ENCODE data around the gene CXCL17. TPM values are rescaled to one million over a fixed set of nuclear protein-coding genes. Genes with fewer than 3 reads are reported as not detected.
A peak's percentile ranks its signal among the peaks of the same experiment; 100 is the strongest.

The CXCL17 gene
- total RNA-seq, 2 experiments from 2014 or later = not detected

- no peak for DNase-seq
- no peaks in the 10 kb centered on the region for H3K36me3 Mint-ChIP-seq (ENCODE audit: low read depth)
- ChIA-PET POLR2A (no interaction called here), CTCF (interaction anchor here (1.6 kb wide), 1 partner anchor 262 kb away, joined by 3 read pairs; the partner anchor contains the start of gene POU2F2)
- H3K27ac Mint-ChIP-seq = no peak overlapping the region
- peaks cover 21% of the 10 kb centered on the region for H3K4me1 Mint-ChIP-seq (ENCODE audit: low read depth)
- ATAC-seq = no peak
- no peak overlapping the region for H3K4me3 Mint-ChIP-seq
- peaks cover 16% of the 10 kb centered on the region for H3K27me3 Mint-ChIP-seq (ENCODE audit: low read depth)
- H3K9me3 Mint-ChIP-seq (ENCODE audit: insufficient read depth) = no peaks in the 10 kb centered on the region
Observed at GRCh38 chr19:42394751-42395150, 48.0 kb downstream of the CXCL17 start.

GRCh38 chr19:42392165-42392564 is 50.6 kb downstream of the CXCL17 start:
- ATAC-seq (no peak), DNase-seq (no peak)
- CTCF ChIA-PET = interaction anchor here (1.1 kb wide), 1 partner anchor 8 kb away, joined by 4 read pairs; no protein-coding TSS in a partner anchor
- H3K27ac Mint-ChIP-seq = no peak overlapping the region
- no peak overlapping the region for H3K4me3 Mint-ChIP-seq
- POLR2A ChIA-PET = no interaction called here
- H3K36me3 Mint-ChIP-seq (ENCODE audit: low read depth) = no peaks in the 10 kb centered on the region
- peaks cover 10% of the 10 kb centered on the region for H3K4me1 Mint-ChIP-seq (ENCODE audit: low read depth)
- H3K27me3 Mint-ChIP-seq (ENCODE audit: low read depth) = peaks cover 24% of the 10 kb centered on the region
- H3K9me3 Mint-ChIP-seq (ENCODE audit: insufficient read depth) = no peaks in the 10 kb centered on the region

GRCh38 chr19:42389899-42390298 is 52.8 kb downstream of the CXCL17 start, which contains the start of gene CNFN:
Gene CNFN, minus strand, starts transcription at chr19:42390297. Its CDS starts 1,260 bp downstream, at chr19:42389037.
- CTCF ChIA-PET = no interaction called here
- POLR2A ChIA-PET = no interaction called here
- Mint-ChIP-seq H3K27ac (no peak within 1 kb of the TSS), H3K4me3 (no peak within 1 kb of the TSS), H3K9me3 (ENCODE audit: insufficient read depth) (no peaks in the 10 kb centered on the region), H3K27me3 (ENCODE audit: low read depth) (peaks cover 35% of the 10 kb centered on the region), H3K36me3 (ENCODE audit: low read depth) (no peaks in the 10 kb centered on the region), H3K4me1 (ENCODE audit: low read depth) (peaks cover 7% of the 10 kb centered on the region)
- no peak for ATAC-seq
- DNase-seq = no peak

- Mint-ChIP-seq H3K27ac (no peak overlapping the region), H3K9me3 (ENCODE audit: insufficient read depth) (no peaks in the 10 kb centered on the region), H3K4me3 (no peak overlapping the region), H3K36me3 (ENCODE audit: low read depth) (no peaks in the 10 kb centered on the region), H3K4me1 (ENCODE audit: low read depth) (peaks cover 7% of the 10 kb centered on the region), H3K27me3 (ENCODE audit: low read depth) (peaks cover 35% of the 10 kb centered on the region)
- ATAC-seq (no peak), DNase-seq (no peak)
- ChIA-PET CTCF (interaction anchor here (0.9 kb wide), 1 partner anchor 11 kb away, joined by 3 read pairs; no protein-coding TSS in a partner anchor), POLR2A (no interaction called here)
Observed at GRCh38 chr19:42388851-42389489, 53.8 kb downstream of the CXCL17 start.

GRCh38 chr19:42386974-42387707 is 55.6 kb downstream of the CXCL17 start:
- ChIA-PET CTCF (interaction anchor here (1.0 to 2.1 kb wide), 5 partner anchors 10 to 46 kb away, joined by 3 to 9 read pairs (median 4); no protein-coding TSS in a partner anchor), POLR2A (interaction anchor here (0.8 kb wide), 1 partner anchor 42 kb away, joined by 5 read pairs; no protein-coding TSS in a partner anchor)
- ATAC-seq (peak; percentile 97), DNase-seq (peak; percentile 78)
- Mint-ChIP-seq H3K4me1 (ENCODE audit: low read depth) (peaks cover 7% of the 10 kb centered on the region), H3K4me3 (peak overlapping the region; percentile 56), H3K36me3 (ENCODE audit: low read depth) (no peaks in the 10 kb centered on the region), H3K27me3 (ENCODE audit: low read depth) (peaks cover 35% of the 10 kb centered on the region), H3K27ac (peak overlapping the region; percentile 25), H3K9me3 (ENCODE audit: insufficient read depth) (no peaks in the 10 kb centered on the region)

- H3K4me1 Mint-ChIP-seq (ENCODE audit: low read depth) = peaks cover 2% of the 10 kb centered on the region
- no peak overlapping the region for H3K27ac Mint-ChIP-seq
- H3K9me3 Mint-ChIP-seq (ENCODE audit: insufficient read depth) = no peaks in the 10 kb centered on the region
- DNase-seq (no peak), ATAC-seq (no peak)
- ChIA-PET POLR2A (interaction anchor here (1.6 kb wide), 1 partner anchor 17 kb away, joined by 7 read pairs; no protein-coding TSS in a partner anchor), CTCF (interaction anchor here (1.0 to 2.6 kb wide), 2 partner anchors 21 to 61 kb away, joined by 3 to 10 read pairs; no protein-coding TSS in a partner anchor)
- peaks cover 10% of the 10 kb centered on the region for H3K27me3 Mint-ChIP-seq (ENCODE audit: low read depth)
- no peaks in the 10 kb centered on the region for H3K36me3 Mint-ChIP-seq (ENCODE audit: low read depth)
- H3K4me3 Mint-ChIP-seq = no peak overlapping the region
Observed at GRCh38 chr19:42380155-42380554, 62.6 kb downstream of the CXCL17 start.

Other genes with a start within 250 kb of the CXCL17 start
- gene DEDD2, start 225.3 kb downstream of the CXCL17 start, total RNA-seq = 10 to 100 TPM; 31.8 to 36.0 TPM
- 10 to 100 TPM; 19.5 to 21.5 TPM for gene ZNF526, start 222.6 kb downstream of the CXCL17 start, total RNA-seq
- gene GSK3A, start 200.3 kb downstream of the CXCL17 start, total RNA-seq = 10 to 100 TPM; 48.2 to 49.0 TPM
- 10 to 100 TPM; 49.9 to 54.5 TPM for gene ERF, start 187.8 kb downstream of the CXCL17 start, total RNA-seq
- gene CIC, start 173.7 kb downstream of the CXCL17 start, total RNA-seq = 10 to 100 TPM; 73.1 to 83.8 TPM
- under 1 TPM; 0.44 to 0.55 TPM for gene PRR19, start 140.8 kb downstream of the CXCL17 start, total RNA-seq
- 10 to 100 TPM; 48.2 to 52.7 TPM for gene PAFAH1B3, start 140.3 kb downstream of the CXCL17 start, total RNA-seq
- gene TMEM145, start 129.6 kb downstream of the CXCL17 start, total RNA-seq = under 1 TPM in 1 of 2 experiments, not detected in 1; 0.37 TPM
- gene MEGF8, start 117.3 kb downstream of the CXCL17 start, total RNA-seq = 1 to 10 TPM; 5.0 to 5.9 TPM
- gene CNFN, start 52.6 kb downstream of the CXCL17 start, total RNA-seq = not detected
- 10 to 100 TPM; 33.4 to 34.6 TPM for gene LIPE, start 15.6 kb downstream of the CXCL17 start, total RNA-seq
- 10 to 100 TPM; 22.5 to 27.1 TPM for gene CEACAM1, start 85.5 kb upstream of the CXCL17 start, total RNA-seq
- not detected for gene CEACAM8, start 152.0 kb upstream of the CXCL17 start, total RNA-seq

Measured in activated CD8-positive, alpha-beta T cell treated with anti-CD3 and anti-CD28 coated beads, Interleukin-2, amount 10 ng/mL, durations not matched to agents 7 days and 5 days (primary cell).